Hippocampal formation (tissue), 2 donors: Measurements from ENCODE around the gene LTBR.

Source experiments
- DNase-seq, 2 donors: peaks; one replicate each; lab custom pipeline; 2025; lab: John Stamatoyannopoulos, UW

The LTBR gene

GRCh38 chr12:6346942-6347341 lies 37.0 kb upstream of the LTBR start:
- DNase-seq: no peak

GRCh38 chr12:6347367-6348338 lies 36.3 kb upstream of the LTBR start:
- DNase-seq: no peak

- DNase-seq: no peak
These were observed 32.3 kb upstream of the LTBR start for GRCh38 chr12:6351622-6352021.

- DNase-seq: no peak
These were observed 31.5 kb upstream of the LTBR start for GRCh38 chr12:6352193-6353173.

GRCh38 chr12:6354495-6355393 lies 29.2 kb upstream of the LTBR start:
- DNase-seq: no peak

- no peak for DNase-seq
These were observed 28.2 kb upstream of the LTBR start for GRCh38 chr12:6355491-6356373.

- no peak for DNase-seq
These were observed 27.6 kb upstream of the LTBR start for GRCh38 chr12:6356374-6356820.

GRCh38 chr12:6358881-6359280 lies 25.1 kb upstream of the LTBR start:
- DNase-seq: no peak

- DNase-seq: no peak
These were observed 23.8 kb upstream of the LTBR start for GRCh38 chr12:6360080-6360571.

GRCh38 chr12:6360578-6361490 lies 23.1 kb upstream of the LTBR start:
- no peak for DNase-seq

- no peak for DNase-seq
These were observed 22.1 kb upstream of the LTBR start for GRCh38 chr12:6361834-6362233.

GRCh38 chr12:6362403-6362802 lies 21.6 kb upstream of the LTBR start:
- no peak for DNase-seq

GRCh38 chr12:6363010-6363329 lies 21.0 kb upstream of the LTBR start:
- DNase-seq: no peak

- DNase-seq: peak in 1 of 2 donors; percentile 24
These were observed 20.5 kb upstream of the LTBR start for GRCh38 chr12:6363330-6364043.

- DNase-seq: no peak
These were observed 20.0 kb upstream of the LTBR start for GRCh38 chr12:6364044-6364374.

GRCh38 chr12:6367065-6367968 lies 16.6 kb upstream of the LTBR start:
- DNase-seq: no peak
